T47D (cell line): ENCODE results near the gene GPC6.

Experiments
- DNase-seq, 2 experiments: peaks; one replicate each; pipeline versions ENCODE4 v3.0.0 to v3.0.0-alpha.2; 2011 to 2012; ENCODE audit warnings: low read depth in 1 of 2, low spot score in 1 of 2
- JUND ChIP-seq: IDR thresholded peaks from 2 replicates; pipeline ENCODE4 v1.6.1; 2012; ENCODE audit warnings: low read depth
- in situ Hi-C: cut with HindIII; loops from 2 replicates; pipeline ENCODE4 v1.10.0; 2016; ENCODE audit warnings: low sequenced_read_pairs, low pct_unique_long_range_greater_than_20kb

GPC6 gene

DNA sequence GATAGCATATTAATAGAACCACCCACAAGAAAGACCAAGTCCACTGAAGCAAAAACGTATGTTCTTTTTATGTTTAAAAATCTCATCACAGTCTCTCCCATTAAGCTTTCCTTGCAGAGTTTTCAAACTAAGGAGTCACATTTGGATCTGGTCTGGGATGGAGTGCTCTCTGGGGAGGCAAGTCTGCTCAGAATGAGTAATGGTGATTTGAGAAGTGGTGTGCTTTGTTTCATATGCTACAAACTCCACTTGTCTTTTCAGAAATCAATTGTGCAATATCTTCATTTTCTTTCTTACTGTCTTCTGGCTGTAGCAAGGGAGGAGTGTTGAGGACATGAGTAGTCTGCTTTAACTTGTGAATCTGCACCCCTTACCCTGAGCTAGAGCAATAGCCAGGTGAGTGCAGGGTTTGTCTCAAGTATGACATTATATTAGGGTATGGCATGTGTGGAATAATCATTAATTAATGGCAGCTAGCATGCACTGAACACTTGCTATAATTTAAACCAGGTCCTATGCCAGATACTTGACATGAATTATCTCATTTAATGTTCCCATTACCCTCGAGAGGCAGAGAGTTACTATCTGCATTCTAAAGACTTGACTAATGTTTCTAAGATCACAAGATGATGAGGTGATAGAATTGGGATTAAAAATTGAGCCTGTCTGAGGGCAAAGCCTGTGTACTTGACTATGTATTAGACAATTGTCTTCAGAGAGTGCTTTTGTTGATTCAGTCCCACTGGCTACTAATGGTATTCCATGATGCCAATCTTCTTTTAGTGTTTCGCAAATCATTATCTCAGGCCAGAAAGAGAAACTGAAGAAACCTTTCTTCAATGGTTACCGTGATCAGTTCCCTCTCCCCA lies 171.8 kb downstream of the GPC6 start:
- DNase-seq: no peak

DNA sequence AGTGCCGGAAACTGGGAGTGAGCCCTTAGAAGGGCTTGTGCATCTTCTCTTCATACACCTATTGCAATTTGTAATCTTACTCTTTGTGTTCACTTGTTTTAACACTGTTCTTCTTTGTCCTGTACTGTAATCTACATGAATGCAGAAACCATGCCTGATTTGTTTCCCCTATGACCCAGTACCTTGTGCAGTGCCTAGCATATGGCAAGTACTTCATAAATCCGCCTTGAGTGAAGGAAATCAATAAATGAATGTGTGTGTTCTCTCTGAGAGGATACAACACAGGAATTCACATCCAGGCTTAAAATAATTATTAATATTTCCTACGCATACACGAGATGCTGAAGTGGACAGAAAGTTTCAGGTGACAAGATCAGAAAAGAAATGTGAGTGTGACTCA lies 172.6 kb downstream of the GPC6 start:
- no peak for DNase-seq
- in situ Hi-C loops: no loop called here
- TF ChIP-seq JUND: no peak

More for the DNA sequence above, 171.8 kb downstream of the GPC6 start:
- in situ Hi-C loops: no loop called here
- no peak for TF ChIP-seq JUND

DNA sequence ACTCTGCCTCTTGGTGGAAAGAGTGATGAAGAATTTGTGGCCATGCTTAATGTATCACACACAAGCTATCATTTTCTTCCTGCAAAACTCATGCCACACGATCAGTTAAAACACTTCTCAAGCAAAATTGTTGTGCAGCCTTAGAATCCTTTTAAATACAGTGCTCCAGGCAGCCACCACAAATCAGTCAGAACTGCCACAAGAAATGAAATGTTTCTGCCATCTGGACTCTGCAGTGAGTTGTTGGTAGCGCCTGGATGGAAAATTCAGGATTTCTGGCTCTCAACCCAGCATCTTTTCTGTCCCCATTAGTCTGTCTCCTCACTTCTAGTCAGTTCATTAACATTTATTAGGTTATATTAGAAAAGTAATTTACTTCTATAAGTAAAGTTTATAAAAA lies 179.5 kb downstream of the GPC6 start:
- no peak for TF ChIP-seq JUND
- DNase-seq: no peak
- in situ Hi-C loops: no loop called here

DNA sequence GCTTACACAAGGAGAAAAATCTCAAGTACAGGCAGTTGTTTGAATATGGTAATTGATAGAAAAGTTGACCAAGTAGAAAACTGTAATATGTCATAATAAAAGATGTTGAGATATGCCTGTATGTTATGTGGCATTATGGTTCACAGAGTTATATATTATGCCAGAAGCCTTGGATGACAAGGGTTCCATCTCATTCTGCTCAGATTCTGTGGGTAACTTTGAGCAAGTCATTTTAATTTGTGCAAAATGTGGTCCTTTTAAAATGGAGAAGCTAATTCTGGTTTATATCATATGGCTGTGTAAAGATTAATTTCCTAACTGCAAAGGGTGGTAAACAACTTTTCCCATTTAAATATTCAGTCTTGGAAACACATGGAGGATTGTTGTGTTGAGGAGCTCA lies 180.9 kb downstream of the GPC6 start:
- no peak for DNase-seq
- TF ChIP-seq JUND: no peak
- in situ Hi-C loops: no loop called here

DNA sequence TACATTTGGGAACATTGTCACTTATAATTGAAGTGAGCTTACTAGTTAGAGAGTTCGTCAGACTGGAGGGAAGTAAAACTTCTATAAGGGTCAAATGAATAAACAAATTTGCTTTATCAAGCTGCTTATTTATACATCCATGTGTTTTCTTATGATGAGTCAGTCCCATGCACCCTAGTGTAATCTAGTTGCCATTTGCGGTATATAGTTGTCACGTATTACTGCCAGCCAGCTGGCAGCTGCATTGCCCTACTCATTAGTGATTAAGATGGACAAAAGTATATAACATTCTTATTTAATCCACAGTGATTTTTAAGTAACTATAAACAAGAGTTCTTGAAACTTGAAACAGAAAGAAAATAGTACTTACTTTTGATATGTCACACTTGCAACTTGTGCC lies 182.4 kb downstream of the GPC6 start:
- no peak for DNase-seq
- in situ Hi-C loops: no loop called here
- no peak for TF ChIP-seq JUND

- no peak for DNase-seq
- in situ Hi-C loops: no loop called here
Observed at GRCh38 chr13:93409816-93410215, 183.2 kb downstream of the GPC6 start.

GRCh38 chr13:93411186-93411680 lies 184.6 kb downstream of the GPC6 start:
- TF ChIP-seq JUND: no peak
- no peak for DNase-seq
- in situ Hi-C loops: no loop called here

More at GRCh38 chr13:93409816-93410215, 183.2 kb downstream of the GPC6 start:
- no peak for TF ChIP-seq JUND

- no peak for TF ChIP-seq JUND
- no peak for DNase-seq
- in situ Hi-C loops: no loop called here
Observed at GRCh38 chr13:93412676-93413075, 186.1 kb downstream of the GPC6 start.

DNA sequence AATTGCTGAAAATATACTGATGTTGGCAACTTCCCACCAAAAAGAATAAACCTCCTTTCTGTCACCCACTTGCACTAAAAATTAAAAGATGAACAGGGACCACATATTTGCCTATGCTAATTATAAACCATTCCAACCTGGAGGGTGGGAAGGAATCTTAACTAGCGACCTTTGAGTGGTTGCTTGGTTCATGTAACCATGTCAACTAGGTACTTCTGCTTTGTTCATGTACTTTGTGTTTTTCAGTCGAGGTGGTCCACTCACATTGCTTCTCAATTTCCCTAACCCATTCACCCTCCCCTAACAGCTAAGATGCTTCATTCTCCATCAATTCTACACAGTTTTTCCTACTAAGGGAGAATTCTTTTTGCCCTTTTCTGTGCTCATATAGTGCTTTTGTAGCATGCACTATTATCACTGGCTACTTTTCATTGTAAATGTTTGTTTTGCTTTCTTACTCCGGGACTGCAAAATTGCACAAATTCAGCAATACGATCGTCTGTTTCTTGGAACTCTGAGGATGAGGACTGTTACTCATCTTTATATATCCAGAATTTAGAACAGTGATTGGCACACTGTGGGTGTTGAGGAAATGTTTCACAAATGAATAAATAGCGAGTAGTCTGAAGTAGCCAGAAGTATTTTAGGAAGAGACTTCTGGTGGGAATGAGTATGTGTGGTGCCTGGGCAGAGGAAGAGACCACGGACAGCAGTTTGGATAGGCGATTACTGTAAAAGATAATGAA lies 187.5 kb downstream of the GPC6 start:
- in situ Hi-C loops: no loop called here
- no peak for DNase-seq
- no peak for TF ChIP-seq JUND

GRCh38 chr13:93416736-93417355 lies 190.2 kb downstream of the GPC6 start:
- no peak for DNase-seq
- in situ Hi-C loops: no loop called here
- no peak for TF ChIP-seq JUND

- in situ Hi-C loops: no loop called here
- TF ChIP-seq JUND: no peak
- DNase-seq: no peak
Observed at GRCh38 chr13:93418398-93418797, 191.8 kb downstream of the GPC6 start.

- no peak for DNase-seq
- in situ Hi-C loops: no loop called here
- no peak for TF ChIP-seq JUND
Observed at GRCh38 chr13:93420206-93420605, 193.6 kb downstream of the GPC6 start.

GRCh38 chr13:93420887-93421286 lies 194.3 kb downstream of the GPC6 start:
- no peak for TF ChIP-seq JUND
- DNase-seq: no peak
- in situ Hi-C loops: no loop called here
